Cerebellar cortex (tissue), 1 donor: ENCODE data around the gene CUL1.

Experiments
- DNase-seq: peaks from one replicate; pipeline ENCODE4 v3.0.0-alpha.2; 2015; ENCODE audit warnings: low spot score

CUL1 gene

DNA sequence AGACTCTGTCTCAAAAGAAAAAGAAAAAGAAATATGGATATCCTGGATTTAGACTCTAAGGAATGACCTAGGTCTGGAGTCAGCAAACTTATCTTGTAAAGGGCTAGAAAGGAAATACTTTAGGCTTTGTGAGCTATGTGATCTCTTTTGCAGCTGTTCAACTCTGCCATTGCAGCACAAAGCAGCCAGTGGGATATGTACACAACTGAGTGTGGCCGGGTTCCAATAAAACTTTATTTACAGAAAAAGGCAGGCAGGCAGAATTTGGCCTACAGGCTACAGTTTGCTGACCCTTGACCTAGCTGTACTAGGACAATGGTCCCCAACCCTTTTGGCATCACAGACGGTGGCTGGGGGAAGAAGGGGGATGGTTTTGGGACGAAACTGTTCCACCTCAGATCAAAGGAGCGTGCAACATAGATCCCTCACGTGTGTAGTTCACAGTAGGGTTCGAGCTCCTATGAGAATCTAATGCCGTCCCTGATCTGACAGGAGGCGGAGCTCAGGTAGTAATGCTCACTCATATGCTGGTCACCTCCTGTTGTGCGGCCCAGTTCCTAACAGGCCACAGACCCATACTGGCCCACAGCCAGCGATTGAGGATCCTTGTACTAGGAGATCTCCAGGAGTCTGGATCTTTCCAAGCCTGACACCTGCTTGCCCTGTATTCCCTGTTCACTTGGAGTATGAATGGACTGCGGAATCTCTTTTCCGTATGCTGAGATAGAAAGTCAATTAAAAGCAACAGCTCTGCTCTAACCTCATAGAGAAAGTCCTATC is 63.0 kb downstream of the CUL1 start:
- peak; percentile 75 for DNase-seq

DNA sequence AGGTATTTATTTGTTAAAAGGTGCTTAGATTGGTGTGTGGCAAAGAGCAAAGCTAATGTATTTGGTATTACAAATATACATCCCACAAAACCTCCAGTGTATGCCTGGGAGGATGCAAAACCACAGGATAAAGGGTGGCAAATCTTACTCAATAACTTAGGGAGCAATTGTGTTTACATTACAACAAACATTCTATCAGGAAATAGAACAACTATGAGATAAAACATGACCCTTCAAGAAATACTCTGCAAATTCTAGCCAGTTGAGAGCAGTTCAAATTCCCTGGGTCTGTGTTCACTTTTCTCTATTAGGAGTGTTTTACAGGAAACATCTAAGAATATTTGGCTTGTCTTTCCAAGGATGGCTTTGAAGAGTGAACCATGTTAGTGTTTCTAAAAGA is 64.9 kb downstream of the CUL1 start:
- no peak for DNase-seq

DNA sequence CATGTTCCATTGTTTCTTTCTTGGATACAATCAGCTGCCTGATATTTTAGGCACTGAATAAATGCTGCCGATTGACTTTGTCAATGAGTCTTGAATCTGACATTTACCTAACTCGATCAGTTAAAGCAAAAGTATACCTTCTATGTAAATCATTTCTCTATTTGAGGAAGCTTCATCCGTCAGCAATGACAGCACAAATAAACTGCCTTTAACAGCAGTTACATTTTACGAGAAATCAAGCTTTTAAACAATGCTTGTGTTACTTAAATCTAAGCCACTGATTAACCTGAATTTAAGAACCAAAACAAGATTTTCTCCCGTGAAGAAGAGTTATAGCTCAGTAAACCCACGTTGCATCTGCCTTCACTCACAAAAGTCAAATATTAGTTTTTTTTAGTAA is 71.3 kb downstream of the CUL1 start:
- DNase-seq: no peak

DNA sequence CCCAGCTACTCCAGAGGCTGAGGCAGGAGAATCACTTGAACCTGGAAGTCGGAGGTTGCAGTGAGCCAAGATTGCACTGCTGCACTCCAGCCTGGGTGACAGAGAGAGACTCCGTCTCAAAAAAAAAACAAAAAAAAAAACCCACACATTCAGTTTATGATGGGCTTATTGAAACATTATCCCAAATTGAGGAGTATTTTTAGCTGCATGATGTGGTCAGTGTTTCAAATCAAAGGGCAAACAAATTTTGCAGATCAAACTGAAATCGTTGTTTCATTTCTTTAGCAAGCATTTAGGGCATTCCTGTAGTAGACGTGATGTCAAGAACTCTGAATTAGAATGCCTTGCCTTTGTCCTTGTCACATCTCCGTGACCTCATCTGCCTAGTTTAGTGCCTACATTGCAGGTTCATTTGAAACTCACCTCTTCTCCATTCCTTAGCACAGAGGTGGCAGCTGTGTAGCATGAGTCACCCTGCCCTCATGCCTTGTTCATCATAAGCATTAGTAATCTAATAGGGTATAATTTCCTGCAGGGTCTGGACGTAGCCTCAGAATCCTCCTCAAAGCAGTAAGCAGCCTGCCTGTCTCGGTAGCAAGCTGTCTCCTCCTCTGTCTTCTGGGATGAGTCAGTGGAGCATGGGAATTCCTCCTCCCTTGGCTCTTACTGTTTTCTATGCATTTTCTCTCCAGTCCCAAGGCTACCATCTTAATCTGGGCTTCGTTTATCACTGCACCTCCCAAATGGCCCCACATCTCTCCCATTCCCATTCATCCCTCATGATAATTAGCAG is 73.8 kb downstream of the CUL1 start:
- DNase-seq: no peak

DNA sequence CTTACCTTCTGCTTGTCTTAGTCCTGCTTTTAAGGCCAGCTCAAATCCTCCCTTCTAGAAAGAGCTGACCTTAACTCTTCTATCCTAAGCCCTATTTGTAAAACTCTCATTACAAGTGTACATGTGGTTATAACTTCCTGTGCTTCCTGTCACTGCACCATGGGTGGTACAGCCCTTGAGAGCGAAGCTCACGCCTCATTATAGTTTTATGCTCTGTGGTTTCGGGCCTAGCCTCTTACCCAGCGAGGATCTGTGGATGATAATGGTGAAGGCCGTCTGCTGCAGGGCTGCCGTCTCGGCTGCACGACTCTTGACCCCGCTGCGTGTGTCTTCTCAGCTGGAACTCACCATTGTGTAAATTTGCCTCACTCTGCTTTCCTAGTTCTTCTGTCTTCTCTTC is 74.6 kb downstream of the CUL1 start:
- no peak for DNase-seq

DNA sequence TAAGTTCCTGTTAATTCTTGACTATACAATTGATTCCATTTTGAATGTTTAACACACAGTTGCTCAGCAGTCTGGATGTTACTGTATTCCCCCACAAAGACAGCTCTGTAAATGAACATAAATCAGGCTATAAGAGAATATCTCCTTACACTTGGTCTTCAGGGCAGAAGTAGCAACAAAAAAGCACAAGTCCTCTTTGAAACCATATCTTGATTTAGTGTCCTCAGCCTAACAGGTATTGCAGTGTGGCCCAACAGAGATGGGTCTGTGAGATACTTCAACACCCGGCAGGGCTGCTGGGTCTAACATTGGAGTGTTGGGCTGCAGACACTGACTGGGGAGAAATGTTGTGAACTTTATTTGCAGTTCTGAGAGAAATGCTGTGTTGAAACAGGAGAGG is 75.8 kb downstream of the CUL1 start:
- no peak for DNase-seq

DNA sequence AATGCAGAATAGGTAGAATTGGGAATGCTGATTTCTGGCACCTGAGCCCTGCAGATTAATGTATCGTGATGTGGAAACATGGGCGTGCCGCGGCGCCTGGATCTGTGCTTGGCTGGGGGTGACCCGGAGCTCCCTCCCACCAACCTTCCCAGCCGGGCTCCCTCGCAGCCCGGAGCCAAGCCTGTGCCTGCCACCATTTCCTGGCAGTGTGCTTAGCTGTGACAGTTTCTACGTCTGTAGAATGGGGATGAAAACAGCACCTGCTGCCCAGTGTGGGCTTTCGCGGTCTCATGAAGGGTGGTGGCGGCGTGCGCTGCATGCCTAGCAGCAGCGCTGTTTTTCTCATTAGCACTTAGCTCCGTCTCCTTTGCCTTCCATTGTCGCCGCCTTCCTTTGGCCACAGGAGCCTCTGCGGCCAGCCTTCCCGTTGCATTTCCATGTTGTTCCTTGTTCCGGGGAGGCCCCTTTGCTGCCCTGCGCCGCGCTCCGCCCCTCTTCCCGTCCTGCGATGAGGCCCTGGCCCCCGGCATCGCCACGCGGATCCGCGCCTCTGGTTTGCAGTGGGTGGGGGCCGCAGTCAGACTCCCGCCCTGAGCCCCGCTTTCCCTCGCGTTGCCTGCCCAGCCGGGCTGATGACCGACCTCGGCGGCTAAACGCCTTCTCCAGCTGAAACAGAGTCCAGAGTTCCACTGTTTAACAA is 84.2 kb downstream of the CUL1 start:
- DNase-seq: no peak

DNA sequence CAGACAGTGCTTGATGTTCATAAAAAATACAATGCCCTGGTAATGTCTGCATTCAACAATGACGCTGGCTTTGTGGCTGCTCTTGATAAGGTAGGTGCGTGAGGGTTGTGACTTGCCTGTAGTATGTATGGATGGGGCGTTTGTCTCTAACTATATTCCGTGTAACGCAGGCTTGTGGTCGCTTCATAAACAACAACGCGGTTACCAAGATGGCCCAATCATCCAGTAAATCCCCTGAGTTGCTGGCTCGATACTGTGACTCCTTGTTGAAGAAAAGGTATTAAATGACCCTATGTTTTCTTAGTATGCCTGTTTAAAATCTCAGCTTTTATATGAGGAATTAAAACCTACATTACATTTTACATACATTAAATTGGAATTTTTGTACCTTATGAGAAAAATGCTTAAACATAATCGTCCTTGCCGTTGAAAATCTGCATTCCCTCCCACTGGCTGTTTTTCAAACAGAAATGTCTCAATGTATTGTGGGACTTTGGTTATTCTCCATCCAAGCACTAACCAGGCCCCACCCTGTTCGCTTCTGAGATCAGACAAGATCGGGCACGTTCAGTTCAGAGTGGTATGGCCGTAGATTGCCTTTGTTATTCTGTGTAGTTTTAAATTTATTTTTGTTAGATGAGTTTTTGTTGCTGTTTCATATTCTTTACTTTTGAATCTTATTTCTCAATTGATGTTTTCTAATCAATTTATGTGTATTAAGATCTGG is 85.3 kb downstream of the CUL1 start:
- DNase-seq: no peak

DNA sequence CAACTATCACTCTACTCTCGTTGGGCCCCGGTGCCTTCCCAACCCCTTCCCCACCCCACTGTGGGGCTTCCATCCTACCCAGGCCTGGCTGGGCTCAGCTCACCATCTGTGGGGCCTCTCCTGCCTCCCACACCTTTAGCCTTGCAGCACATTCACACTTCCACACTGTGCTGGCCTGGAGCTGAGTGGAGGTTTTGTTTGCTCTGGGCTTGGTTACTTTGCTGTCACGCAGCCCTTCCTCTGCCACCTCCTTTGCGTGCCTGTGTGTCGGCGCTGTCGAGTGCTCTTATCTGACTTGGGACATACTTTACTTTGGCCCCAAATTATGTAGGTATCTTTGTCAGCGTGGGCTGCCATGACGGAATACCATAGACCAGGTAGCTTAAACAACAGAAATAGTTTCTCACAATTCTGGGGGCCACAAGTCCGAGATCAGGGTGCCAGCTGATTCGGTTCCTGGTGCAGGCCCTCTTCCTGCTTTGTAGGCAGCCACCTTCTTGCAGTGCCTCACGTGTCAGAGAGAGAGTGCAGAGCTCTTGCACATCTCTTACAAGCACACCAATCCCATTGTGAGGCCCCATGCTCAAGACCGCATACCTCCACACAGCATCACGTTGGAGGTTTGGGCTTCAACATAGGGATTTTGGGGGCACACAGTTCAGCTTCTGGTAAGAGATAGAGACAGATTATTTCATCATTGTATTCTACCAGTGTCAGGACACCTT is 89.0 kb downstream of the CUL1 start:
- no peak for DNase-seq

DNA sequence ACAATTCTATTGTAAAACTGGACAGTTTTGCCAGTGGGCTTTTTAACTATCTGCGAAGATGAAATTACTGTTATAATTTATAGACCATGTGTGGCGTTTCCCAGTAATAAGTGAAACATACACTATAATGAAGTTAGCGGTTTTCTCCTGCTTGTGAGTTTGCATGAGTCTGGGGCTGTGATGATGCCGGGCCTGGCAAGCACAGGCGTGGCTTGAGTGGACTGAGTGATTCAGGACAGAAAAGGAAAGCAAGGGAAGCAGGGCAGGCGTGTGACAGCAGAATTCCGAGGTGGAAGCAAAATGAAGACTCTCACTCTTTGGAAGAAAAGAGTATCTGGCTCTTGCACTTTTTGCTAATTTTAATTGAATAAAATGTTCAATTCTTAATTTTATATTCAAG is 90.5 kb downstream of the CUL1 start:
- no peak for DNase-seq

DNA sequence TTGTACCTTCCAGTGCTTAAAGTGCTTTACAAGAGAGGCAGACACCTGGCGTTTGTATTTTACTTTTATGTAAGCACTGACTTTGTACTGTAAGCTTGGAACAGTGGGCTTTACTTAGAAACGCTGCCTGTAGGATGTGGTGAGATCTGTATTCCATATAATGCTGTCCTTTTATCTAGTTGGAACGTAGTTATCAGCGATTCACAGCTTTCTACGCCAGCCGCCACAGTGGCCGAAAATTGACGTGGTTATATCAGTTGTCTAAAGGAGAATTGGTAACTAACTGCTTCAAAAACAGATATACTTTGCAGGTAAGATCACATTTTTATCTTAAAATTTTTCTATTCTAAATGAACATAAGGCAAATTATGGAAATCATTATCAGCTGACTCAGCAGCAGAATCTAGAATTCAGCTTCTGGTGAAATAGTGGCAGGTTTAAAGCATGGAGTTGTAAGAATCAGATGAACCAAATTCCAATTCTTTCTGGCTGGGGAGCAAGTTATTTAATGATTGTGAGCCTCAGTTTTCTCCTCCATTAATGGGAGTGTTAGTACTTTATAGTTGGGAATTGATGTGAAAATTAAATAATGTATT is 91.5 kb downstream of the CUL1 start:
- no peak for DNase-seq

DNA sequence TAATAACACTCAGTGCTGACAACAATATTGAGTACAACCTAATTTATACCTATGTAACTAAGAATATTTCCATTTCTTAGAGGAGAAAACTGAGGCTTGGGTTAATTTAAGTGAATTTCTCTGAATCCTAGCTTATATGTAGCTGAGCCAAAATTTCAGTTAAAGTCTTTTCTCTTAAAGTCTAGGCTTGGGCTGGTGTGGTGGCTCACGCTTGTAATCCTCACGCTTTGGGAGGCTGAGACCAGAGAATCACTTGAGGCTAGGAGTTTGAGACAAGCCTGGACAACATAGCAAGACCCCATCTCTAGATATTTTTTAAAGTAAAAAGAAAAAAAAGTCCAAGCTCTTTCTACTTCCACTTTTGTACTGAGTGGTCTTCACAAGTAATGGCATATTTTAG is 92.1 kb downstream of the CUL1 start:
- DNase-seq: no peak

DNA sequence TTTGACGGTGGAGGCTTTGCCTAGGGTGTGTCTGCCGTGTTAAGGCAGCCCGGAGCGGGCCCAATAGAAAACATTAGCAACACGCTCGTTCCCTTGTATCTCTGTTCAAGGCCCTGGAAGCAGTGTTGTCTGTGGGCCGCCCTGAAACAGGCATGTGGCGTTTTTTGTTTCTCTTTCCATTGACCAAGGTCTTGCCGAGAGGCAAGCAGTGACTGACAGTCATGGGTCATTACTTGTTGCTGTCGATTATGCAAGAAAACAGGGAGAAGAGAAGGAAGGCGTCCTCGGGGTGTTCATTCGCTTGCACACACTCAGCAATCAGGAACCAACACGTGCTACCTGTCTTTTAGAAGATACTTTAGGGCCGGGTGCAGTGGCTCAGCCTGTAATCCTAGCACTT is 92.8 kb downstream of the CUL1 start:
- no peak for DNase-seq

DNA sequence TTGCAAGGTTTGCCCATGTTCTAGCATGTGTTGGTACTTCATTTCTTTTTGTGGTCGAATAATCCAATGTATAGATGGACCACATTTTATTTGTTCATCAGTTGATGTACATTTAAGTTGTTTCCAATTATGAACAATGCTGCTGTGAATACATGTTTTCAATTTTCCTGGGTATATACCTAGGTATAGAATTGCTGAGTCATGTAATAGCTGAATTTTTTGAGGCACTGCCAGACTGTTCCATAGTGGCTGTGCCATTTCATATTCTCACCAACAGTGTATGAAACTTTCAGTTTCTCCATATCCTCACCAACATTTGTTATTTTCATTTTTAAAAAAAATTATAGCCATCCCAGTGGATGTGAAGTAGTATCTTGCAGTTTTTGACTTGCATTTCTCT is 94.9 kb downstream of the CUL1 start:
- DNase-seq: no peak

DNA sequence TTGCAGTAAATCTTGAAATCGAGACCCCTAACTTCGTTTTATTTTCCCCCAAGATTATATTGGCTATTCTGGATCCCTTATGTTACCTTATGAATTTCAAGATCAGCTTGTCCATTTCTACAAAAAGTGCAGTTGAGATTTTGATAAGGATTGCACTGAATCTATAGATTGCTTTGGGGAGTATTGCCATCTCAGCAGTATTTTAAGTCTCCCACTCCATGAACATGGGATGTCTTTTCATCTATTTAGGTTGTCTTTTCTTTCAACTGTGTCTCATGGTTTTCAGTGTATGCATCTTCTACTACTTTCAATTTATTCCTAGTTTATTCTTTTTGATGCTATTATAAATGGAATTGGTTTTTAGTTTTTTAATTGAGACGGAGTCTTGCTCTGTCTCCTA is 95.8 kb downstream of the CUL1 start:
- DNase-seq: no peak

DNA sequence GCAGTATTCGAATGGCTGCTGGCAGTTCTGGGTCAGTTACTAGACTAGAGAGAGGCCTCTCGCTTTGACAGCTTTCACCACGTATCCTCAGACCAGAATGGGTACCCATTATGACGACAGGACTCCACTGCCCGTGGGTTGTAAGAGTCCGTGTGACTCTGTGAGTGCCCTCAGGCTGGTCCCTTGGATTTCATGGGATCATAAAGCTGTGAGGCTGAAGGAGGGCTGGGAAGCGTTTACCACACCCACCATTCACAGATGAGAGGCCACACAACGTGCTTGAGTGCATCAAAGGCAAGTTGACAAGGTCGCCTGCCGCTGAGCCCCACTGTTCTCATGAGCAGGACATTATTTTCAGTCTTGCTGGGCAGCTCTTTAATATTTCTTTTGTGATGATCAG is 98.1 kb downstream of the CUL1 start:
- DNase-seq: no peak

DNA sequence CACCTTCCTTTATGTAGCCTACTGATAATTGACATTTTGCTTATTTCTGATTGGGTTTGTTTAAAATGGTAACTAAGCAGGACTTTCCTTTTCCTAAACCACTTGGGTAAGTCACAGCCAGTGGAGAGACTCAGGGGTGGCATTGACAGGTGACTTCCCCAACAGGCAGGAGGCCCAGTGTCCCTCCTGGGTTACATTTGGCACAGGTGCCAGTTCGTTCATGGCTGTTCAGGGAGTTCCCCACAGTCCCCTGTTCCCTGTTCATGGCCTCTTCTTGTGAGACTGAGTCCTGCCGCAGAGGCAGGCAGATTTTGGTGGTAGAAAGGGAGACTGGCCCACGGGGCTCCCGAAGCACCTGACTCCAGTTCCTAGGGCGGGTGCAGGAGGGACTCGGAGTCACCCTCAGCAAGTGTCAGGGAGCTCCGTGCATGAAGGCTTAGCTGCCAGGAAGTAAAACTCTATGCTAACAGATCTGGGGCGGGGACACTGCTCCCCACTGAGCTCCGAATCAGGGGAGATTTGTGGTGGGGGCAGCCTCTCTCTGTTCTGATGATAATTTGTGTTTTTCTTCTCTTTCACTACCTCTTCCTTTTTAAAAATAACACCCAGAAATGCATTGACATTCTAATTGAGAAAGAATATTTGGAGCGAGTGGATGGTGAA is 101.3 kb downstream of the CUL1 start:
- DNase-seq: no peak

DNA sequence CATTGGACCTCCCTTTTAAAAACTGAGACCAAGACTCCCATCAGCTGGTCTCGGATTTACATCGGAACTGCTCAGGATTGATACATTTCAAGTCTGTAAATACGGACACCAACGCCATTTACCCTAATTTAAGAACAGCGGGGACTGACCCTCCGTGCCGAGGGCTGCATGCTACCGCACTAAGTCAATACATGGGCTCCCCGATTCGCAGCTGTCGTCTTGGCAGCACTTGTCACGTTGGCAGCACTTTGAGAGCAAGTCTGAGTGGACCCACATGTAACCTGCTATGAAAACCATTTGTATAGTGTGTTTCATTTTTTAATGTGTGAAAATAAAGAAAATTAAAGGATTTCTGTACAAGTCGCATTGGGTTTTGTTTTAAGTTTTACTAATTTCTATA is 102.0 kb downstream of the CUL1 start:
- peak; percentile 64 for DNase-seq

DNA sequence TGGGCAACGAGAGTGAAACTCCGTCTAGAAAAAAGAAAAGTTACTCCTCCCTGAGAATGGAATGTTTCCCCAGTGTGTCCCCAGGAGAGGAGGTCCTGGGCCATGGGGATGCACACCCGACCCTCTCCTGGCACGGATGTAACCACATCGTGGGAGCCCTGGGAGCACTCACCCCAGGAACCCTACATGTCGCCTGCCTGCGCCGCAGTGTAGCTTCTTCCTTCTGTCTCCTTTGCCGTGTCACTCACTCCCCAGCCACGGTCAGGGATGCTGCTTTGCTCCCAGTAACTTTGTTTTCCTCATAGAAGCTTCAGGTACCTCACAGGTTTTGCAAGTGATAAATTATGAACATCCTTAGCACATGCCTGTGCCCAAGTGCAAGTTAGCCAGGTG is 103.4 kb downstream of the CUL1 start:
- no peak for DNase-seq

DNA sequence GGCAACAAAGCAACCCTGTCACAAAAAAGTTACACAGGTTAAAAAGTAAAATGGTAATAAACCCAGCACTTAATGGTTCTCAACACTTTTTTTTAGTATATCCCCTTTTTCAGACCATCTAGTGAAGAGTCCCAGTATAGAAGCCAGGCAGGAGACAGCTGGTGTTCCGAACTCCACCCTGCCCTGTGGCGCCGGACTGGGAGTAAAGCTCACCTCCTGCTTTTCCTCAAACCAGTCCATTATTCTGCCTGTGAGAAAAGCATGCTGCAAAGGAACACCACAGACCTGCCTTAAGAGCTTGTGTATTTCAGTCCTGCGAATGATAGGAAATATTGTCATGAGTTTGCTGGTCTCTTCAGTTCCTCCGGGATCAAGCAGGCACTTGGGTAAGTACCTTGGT is 104.4 kb downstream of the CUL1 start:
- DNase-seq: no peak
